GM12801 (cell line): Measurements from ENCODE around the gene GRPEL2.

ENCODE experiments used
- TF ChIP-seq, protein P1 (sequence below): IDR thresholded peaks from one replicate; pipeline ENCODE4 v1.5.1; 2011; ENCODE audit warnings: control low read depth; ENCODE audit not compliant: insufficient read length; ENCODE audit errors: extremely low read depth

The GRPEL2 gene

DNA sequence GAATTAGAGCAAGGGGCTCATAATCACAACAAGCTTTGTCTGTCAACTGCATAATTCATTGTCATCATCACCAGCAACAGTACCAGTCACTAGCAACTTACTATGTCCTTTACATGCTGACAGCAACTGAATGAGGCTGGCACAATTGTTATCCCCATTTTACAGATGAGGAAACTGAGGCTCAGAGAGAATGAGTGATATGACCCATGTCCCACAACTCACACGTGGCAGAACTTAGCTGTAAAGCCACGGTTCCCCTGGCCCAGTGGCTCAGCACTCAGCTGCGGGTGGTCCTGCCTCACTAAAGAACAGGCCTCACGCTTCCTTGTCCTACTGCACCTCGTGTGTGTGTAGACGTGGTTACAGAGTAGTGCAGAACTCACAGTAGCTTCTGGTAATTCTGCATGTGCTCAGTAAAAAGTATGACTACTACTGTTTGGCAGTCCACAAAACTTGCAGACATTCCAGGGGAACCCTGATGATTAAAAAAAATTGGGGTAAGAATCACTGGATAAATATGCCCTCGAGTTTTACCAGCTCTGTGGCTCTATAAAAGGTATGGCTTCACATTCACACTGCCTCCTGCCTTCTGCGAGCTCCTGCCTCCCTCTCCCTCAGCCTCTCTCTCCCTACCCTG, 43.4 kb upstream of the GRPEL2 start:
- TF ChIP-seq, protein P1, sequence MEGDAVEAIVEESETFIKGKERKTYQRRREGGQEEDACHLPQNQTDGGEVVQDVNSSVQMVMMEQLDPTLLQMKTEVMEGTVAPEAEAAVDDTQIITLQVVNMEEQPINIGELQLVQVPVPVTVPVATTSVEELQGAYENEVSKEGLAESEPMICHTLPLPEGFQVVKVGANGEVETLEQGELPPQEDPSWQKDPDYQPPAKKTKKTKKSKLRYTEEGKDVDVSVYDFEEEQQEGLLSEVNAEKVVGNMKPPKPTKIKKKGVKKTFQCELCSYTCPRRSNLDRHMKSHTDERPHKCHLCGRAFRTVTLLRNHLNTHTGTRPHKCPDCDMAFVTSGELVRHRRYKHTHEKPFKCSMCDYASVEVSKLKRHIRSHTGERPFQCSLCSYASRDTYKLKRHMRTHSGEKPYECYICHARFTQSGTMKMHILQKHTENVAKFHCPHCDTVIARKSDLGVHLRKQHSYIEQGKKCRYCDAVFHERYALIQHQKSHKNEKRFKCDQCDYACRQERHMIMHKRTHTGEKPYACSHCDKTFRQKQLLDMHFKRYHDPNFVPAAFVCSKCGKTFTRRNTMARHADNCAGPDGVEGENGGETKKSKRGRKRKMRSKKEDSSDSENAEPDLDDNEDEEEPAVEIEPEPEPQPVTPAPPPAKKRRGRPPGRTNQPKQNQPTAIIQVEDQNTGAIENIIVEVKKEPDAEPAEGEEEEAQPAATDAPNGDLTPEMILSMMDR, result no peak

- TF ChIP-seq, protein P1, result no peak
These were observed 42.7 kb upstream of the GRPEL2 start for GRCh38 chr5:149302641-149303040.

DNA sequence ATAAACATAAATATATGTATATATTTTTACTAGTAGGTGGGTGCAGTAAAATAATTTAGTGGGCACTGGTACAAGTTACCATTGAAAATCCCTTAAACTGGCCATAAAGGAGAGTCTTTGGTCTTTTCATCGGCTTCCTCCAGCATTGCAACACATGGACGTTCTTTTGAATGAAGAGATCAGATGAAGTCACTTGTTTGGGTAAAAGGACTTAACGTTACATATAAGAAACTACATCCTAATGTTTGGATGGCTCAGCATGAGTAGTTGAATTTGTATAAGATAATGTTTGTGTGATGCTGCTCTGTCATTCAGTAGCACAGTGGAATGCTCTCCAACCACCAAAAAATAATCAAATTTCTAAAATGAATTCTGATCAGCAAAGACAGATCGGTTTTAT, 42.1 kb upstream of the GRPEL2 start:
- TF ChIP-seq, protein P1, result no peak

- TF ChIP-seq, protein P1, result no peak
These were observed 40.9 kb upstream of the GRPEL2 start for GRCh38 chr5:149304195-149305078.

GRCh38 chr5:149309354-149309753, 35.9 kb upstream of the GRPEL2 start:
- TF ChIP-seq, protein P1, result no peak

GRCh38 chr5:149310488-149310887, 34.8 kb upstream of the GRPEL2 start:
- TF ChIP-seq, protein P1, result no peak

DNA sequence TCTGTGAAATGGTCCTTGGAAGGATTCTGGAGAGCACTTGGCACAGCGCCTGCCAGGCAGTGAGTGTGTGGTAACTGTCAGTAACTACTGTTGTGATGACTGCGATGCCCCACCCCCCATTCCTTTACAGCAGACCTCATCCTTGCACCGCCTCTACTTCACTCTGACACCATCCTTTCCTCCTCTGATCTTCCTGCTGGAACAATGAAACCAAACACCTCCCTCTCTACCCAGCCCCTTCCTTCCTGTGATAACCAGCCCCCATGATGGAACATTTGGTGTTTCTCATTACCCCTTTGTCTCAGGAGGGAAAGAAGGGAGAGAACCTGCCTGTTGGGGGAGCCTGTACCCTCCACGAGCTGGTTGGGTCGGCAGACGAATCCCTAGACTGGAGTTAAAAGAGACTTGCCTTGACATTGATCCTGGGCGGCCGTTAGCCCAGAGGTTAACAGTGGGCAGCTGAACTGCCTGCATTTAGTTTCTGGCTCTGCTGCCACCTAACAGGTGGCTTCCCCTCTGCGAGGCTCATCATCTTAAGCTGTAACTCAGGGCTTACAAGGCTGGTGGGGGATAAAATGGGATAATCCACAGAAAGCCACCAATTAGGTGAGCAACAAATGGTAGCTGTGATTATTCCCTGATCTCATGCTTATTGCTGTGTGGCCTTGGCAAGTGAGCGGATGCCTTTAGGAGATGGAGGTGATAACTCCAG, 34.2 kb upstream of the GRPEL2 start:
- TF ChIP-seq, protein P1, result no peak
